Mesenchymal stem cell (in vitro differentiated cells and primary cell): ENCODE data around the gene CFDP1.

Experiments used
- DNase-seq: peaks from one replicate; pipeline ENCODE4 v3.0.0-alpha.2; 2013
- H2AFZ ChIP-seq: one replicate; pipeline ENCODE4 v1.6.1; 2013; ENCODE audit warnings: low read depth, mild to moderate bottlenecking, control low read depth, inconsistent platforms, low read length, moderate library complexity
- H2AK5ac ChIP-seq: 2 replicates; pipeline ENCODE4 v1.6.1; 2013; ENCODE audit warnings: low read length, moderate library complexity, mild to moderate bottlenecking, inconsistent platforms; ENCODE audit not compliant: severe bottlenecking
- H2BK120ac ChIP-seq: one replicate; pipeline ENCODE4 v1.6.1; 2013; ENCODE audit warnings: low read depth, mild to moderate bottlenecking, inconsistent platforms, low read length, moderate library complexity
- H2BK12ac ChIP-seq, 2 experiments: one replicate each; pipeline ENCODE4 v1.6.1; 2013; ENCODE audit warnings: inconsistent platforms in 2 of 2, low read length in 2 of 2, mild to moderate bottlenecking in 2 of 2, moderate library complexity in 2 of 2, control low read depth in 1 of 2
- H2BK15ac ChIP-seq: one replicate; pipeline ENCODE4 v1.6.1; 2013; ENCODE audit warnings: mild to moderate bottlenecking, low read depth, inconsistent platforms; ENCODE audit not compliant: poor library complexity, severe bottlenecking
- H2BK5ac ChIP-seq: 2 replicates; pipeline ENCODE4 v1.6.1; 2013; ENCODE audit warnings: low read depth, mild to moderate bottlenecking, low read length, control low read depth, inconsistent platforms; ENCODE audit not compliant: poor library complexity, severe bottlenecking
- H3K14ac ChIP-seq, 2 experiments: one replicate each; pipeline ENCODE4 v1.6.1; 2013; ENCODE audit warnings: inconsistent platforms in 2 of 2, low read length in 2 of 2, control low read depth in 1 of 2, mild to moderate bottlenecking in 1 of 2, moderate library complexity in 1 of 2
- H3K18ac ChIP-seq, 2 experiments: one replicate each; pipeline ENCODE4 v1.6.1; 2013; ENCODE audit warnings: inconsistent platforms in 2 of 2, low read length in 2 of 2, control low read depth in 1 of 2, low read depth in 1 of 2, mild to moderate bottlenecking in 1 of 2
- H3K23ac ChIP-seq, 2 experiments: one replicate each; pipeline ENCODE4 v1.6.1; 2013; ENCODE audit warnings: inconsistent platforms in 2 of 2, low read length in 2 of 2, mild to moderate bottlenecking in 2 of 2, moderate library complexity in 2 of 2, control low read depth in 1 of 2
- H3K27ac ChIP-seq: 2 replicates; pipeline ENCODE4 v1.5.1; 2013; ENCODE audit warnings: mild to moderate bottlenecking, moderate library complexity, low read length, control low read depth, inconsistent platforms; ENCODE audit not compliant: poor library complexity, severe bottlenecking
- H3K27me3 ChIP-seq, 2 experiments: 2 replicates each; pipeline versions ENCODE4 v1.6.1 to v1.7.0; 2013; ENCODE audit warnings: low read length in 2 of 2, mild to moderate bottlenecking in 2 of 2, moderate library complexity in 2 of 2, control low read depth in 1 of 2, inconsistent platforms in 1 of 2; ENCODE audit not compliant: control insufficient read depth in 1 of 2, insufficient read depth in 1 of 2
- H3K36me3 ChIP-seq, 2 experiments: 2 replicates each; pipeline versions ENCODE4 v1.6.1 to v1.7.0; 2013; ENCODE audit warnings: low read length in 2 of 2, control low read depth in 1 of 2, inconsistent platforms in 1 of 2, low read depth in 1 of 2, mild to moderate bottlenecking in 1 of 2; ENCODE audit not compliant: insufficient read depth in 2 of 2, control insufficient read depth in 1 of 2
- H3K4ac ChIP-seq, 2 experiments: one replicate each; pipeline ENCODE4 v1.6.1; 2013; ENCODE audit warnings: inconsistent platforms in 2 of 2, low read length in 2 of 2, mild to moderate bottlenecking in 2 of 2, moderate library complexity in 2 of 2, control low read depth in 1 of 2, low read depth in 1 of 2
- H3K4me1 ChIP-seq: 2 replicates; pipeline ENCODE4 v1.6.1; 2013; ENCODE audit warnings: low read depth, low read length, control low read depth; ENCODE audit not compliant: control insufficient read depth, insufficient read depth
- H3K4me2 ChIP-seq: 2 replicates; pipeline ENCODE4 v1.6.1; 2013; ENCODE audit warnings: low read length, mild to moderate bottlenecking, inconsistent platforms; ENCODE audit not compliant: poor library complexity, severe bottlenecking
- H3K4me3 ChIP-seq, 2 experiments: 2 replicates each; pipeline versions ENCODE4 v1.5.1 to v1.7.0; 2013; ENCODE audit warnings: low read length in 2 of 2, mild to moderate bottlenecking in 2 of 2, control low read depth in 1 of 2, low read depth in 1 of 2; ENCODE audit not compliant: insufficient read depth in 1 of 2
- H3K79me1 ChIP-seq: replicated peaks from 2 replicates; pipeline ENCODE4 v1.6.1; 2013; ENCODE audit warnings: mild to moderate bottlenecking, control low read depth, low read length, inconsistent platforms; ENCODE audit not compliant: poor library complexity, severe bottlenecking
- H3K9ac ChIP-seq: 2 replicates; pipeline ENCODE4 v1.7.0; 2013; ENCODE audit warnings: mild to moderate bottlenecking, low read length, moderate library complexity
- H3K9me3 ChIP-seq: 2 replicates; pipeline ENCODE4 v1.7.0; 2013; ENCODE audit warnings: mild to moderate bottlenecking, low read length; ENCODE audit not compliant: control insufficient read depth
- H4K8ac ChIP-seq: one replicate; pipeline ENCODE4 v1.6.1; 2013; ENCODE audit warnings: inconsistent platforms, mild to moderate bottlenecking, low read length, moderate library complexity
- H4K91ac ChIP-seq: one replicate; pipeline ENCODE4 v1.6.1; 2013; ENCODE audit warnings: mild to moderate bottlenecking, low read length, inconsistent platforms
- WGBS: methylation state at CpG from one replicate; pipeline ENCODE4 v1.1.7; 2013; ENCODE audit warnings: mixed read lengths; 5-methylcytosine and 5-hydroxymethylcytosine counted together

The CFDP1 gene

GRCh38 chr16:75323933-75324332, 109.4 kb downstream of the CFDP1 start:
- Histone ChIP-seq H3K4me1 (peaks cover 13% of the 10 kb centered on the region), H2BK120ac (no peak overlapping the region), H3K27me3 (no peaks in the 10 kb centered on the region), H2AK5ac (peak overlapping the region; percentile 19), H2BK15ac (no peak overlapping the region), H3K23ac (no peak overlapping the region), H4K8ac (no peak overlapping the region), H3K4me3 (no peak overlapping the region), H4K91ac (no peak overlapping the region), H3K4me2 (no peak overlapping the region), H3K79me1 (peaks cover 18% of the 10 kb centered on the region), H3K4ac (peak overlapping the region in 1 of 2 experiments; percentile 69), H3K9ac (no peak overlapping the region), H3K36me3 (peaks cover 0 to 6% of the 10 kb centered on the region in 2 experiments), H2BK5ac (no peak overlapping the region), H3K14ac (no peak overlapping the region), H3K18ac (peak overlapping the region in 1 of 2 experiments; percentile 66), H3K9me3 (no peaks in the 10 kb centered on the region), H3K27ac (peak overlapping the region; percentile 65), H2BK12ac (no peak overlapping the region), H2AFZ (no peak overlapping the region)
- DNase-seq, result peak; percentile 49
- 28% methylated on average over 2 of the region's 3 CpGs for WGBS

GRCh38 chr16:75323198-75323597, 110.1 kb downstream of the CFDP1 start:
- Histone ChIP-seq H3K27me3 (no peaks in the 10 kb centered on the region), H2BK15ac (no peak overlapping the region), H3K9ac (peak overlapping the region; percentile 58), H2AFZ (no peak overlapping the region), H3K18ac (no peak overlapping the region), H2AK5ac (no peak overlapping the region), H3K4me3 (no peak overlapping the region), H3K14ac (no peak overlapping the region), H3K36me3 (peaks cover 0 to 6% of the 10 kb centered on the region in 2 experiments), H3K79me1 (peaks cover 18% of the 10 kb centered on the region), H3K4me2 (no peak overlapping the region), H4K8ac (peak overlapping the region; percentile 3), H2BK120ac (no peak overlapping the region), H2BK5ac (peak overlapping the region; percentile 46), H4K91ac (no peak overlapping the region), H2BK12ac (peak overlapping the region in 1 of 2 experiments; percentile 59), H3K4ac (no peak overlapping the region), H3K4me1 (peaks cover 14% of the 10 kb centered on the region), H3K9me3 (no peaks in the 10 kb centered on the region), H3K23ac (no peak overlapping the region), H3K27ac (peak overlapping the region; percentile 65)
- no peak for DNase-seq
- 80% methylated on average over 4 of the region's 4 CpGs for WGBS

GRCh38 chr16:75322740-75323139, 110.6 kb downstream of the CFDP1 start:
- no peaks in the 10 kb centered on the region for H3K9me3 ChIP-seq
- no peak overlapping the region for H4K91ac ChIP-seq
- H3K36me3 ChIP-seq, result peaks cover 0 to 6% of the 10 kb centered on the region in 2 experiments
- H3K4ac ChIP-seq, result no peak overlapping the region
- no peak overlapping the region for H2BK5ac ChIP-seq
- no peak overlapping the region for H4K8ac ChIP-seq
- H3K4me3 ChIP-seq, result no peak overlapping the region
- no peak overlapping the region for H2BK15ac ChIP-seq
- H3K27ac ChIP-seq, result no peak overlapping the region
- peaks cover 14% of the 10 kb centered on the region for H3K4me1 ChIP-seq
- no peak overlapping the region for H2BK12ac ChIP-seq
- no peak overlapping the region for H3K14ac ChIP-seq
- H3K4me2 ChIP-seq, result no peak overlapping the region
- H3K27me3 ChIP-seq, result no peaks in the 10 kb centered on the region
- peaks cover 18% of the 10 kb centered on the region for H3K79me1 ChIP-seq
- no peak overlapping the region for H3K23ac ChIP-seq
- H3K18ac ChIP-seq, result no peak overlapping the region
- no peak overlapping the region for H2BK120ac ChIP-seq
- no peak overlapping the region for H2AK5ac ChIP-seq
- no peak overlapping the region for H2AFZ ChIP-seq
- peak; percentile 66 for DNase-seq
- WGBS, result 33% methylated on average over 2 of the region's 3 CpGs
- peak overlapping the region; percentile 58 for H3K9ac ChIP-seq

- peak overlapping the region; percentile 84 for H2BK5ac ChIP-seq
- H2AFZ ChIP-seq, result no peak overlapping the region
- DNase-seq, result no peak
- H3K9ac ChIP-seq, result peak overlapping the region; percentile 90
- H3K4me1 ChIP-seq, result peaks cover 12% of the 10 kb centered on the region
- peak overlapping the region; percentile 96 for H3K27ac ChIP-seq
- H2BK120ac ChIP-seq, result peak overlapping the region; percentile 97
- peak overlapping the region; percentile 94 to 97 for H3K4ac ChIP-seq
- 24% methylated on average over 3 of the region's 3 CpGs for WGBS
- no peak overlapping the region for H3K4me2 ChIP-seq
- H3K14ac ChIP-seq, result peak overlapping the region in 1 of 2 experiments; percentile 37
- peak overlapping the region; percentile 94 to 99 for H2BK12ac ChIP-seq
- no peaks in the 10 kb centered on the region for H3K9me3 ChIP-seq
- peak overlapping the region; percentile 26 for H2BK15ac ChIP-seq
- H3K36me3 ChIP-seq, result no peaks in the 10 kb centered on the region
- H3K27me3 ChIP-seq, result no peaks in the 10 kb centered on the region
- peak overlapping the region; percentile 90 for H4K91ac ChIP-seq
- H2AK5ac ChIP-seq, result peak overlapping the region; percentile 90
- peak overlapping the region in 1 of 2 experiments; percentile 67 for H3K4me3 ChIP-seq
- no peak overlapping the region for H3K23ac ChIP-seq
- H4K8ac ChIP-seq, result peak overlapping the region; percentile 93
- peak overlapping the region; percentile 74 to 95 for H3K18ac ChIP-seq
- peaks cover 8% of the 10 kb centered on the region for H3K79me1 ChIP-seq
These were observed 112.9 kb downstream of the CFDP1 start for GRCh38 chr16:75320435-75320834.
